HG03439 (cell line): ENCODE results near the gene DCLRE1C.
A peak's percentile ranks its signal among the peaks of the same experiment; 100 is the strongest.
"Not testable (repeated sequence)": the region's sequence is repeated elsewhere in the genome, so short reads cannot be mapped to it uniquely, and the experiment has no call there.

Experiments
- ATAC-seq: cut with Tn5 transposase; IDR thresholded peaks from one replicate; pipeline ENCODE4 v1.9.1; 2021; ENCODE audit warnings: mild to moderate bottlenecking, moderate library complexity; ENCODE audit not compliant: unreplicated experiment

The DCLRE1C gene

GRCh38 chr10:14954001-14954770 lies at the start of gene DCLRE1C:
Gene DCLRE1C (minus strand): TSS chr10:14954096. CDS start chr10:14954010, 86 bp downstream.
- ATAC-seq, result peak; percentile 75

GRCh38 chr10:14995964-14996565 lies 42.2 kb upstream of the DCLRE1C start:
- no peak for ATAC-seq

- ATAC-seq, result not testable (repeated sequence)
Measured at GRCh38 chr10:14993500-14994455, 39.9 kb upstream of the DCLRE1C start.

GRCh38 chr10:14992336-14992735 lies 38.4 kb upstream of the DCLRE1C start:
- not testable (repeated sequence) for ATAC-seq

GRCh38 chr10:14991035-14991749 lies 37.3 kb upstream of the DCLRE1C start:
- not testable (repeated sequence) for ATAC-seq

- not testable (repeated sequence) for ATAC-seq
Measured at GRCh38 chr10:14989552-14989951, 35.7 kb upstream of the DCLRE1C start.

DNA sequence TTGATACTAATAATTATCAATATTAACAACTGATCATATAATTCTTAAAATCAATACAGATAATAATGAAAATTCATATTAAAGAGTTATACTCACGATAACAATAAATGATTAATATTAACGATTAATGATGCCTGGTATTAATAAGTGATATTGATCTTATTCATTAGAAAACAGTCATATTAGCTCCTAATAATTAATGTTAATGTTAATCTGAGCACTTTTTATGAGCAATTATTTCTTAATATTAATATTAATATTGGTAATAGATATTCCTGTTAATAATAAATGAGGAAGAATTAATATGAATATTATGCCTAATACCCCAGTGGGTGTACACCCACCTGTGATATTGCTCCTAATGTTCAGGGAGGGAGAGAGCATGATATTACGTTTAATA lies 28.8 kb upstream of the DCLRE1C start:
- ATAC-seq, result no peak

GRCh38 chr10:14975672-14976273 lies 21.9 kb upstream of the DCLRE1C start:
- no peak for ATAC-seq

DNA sequence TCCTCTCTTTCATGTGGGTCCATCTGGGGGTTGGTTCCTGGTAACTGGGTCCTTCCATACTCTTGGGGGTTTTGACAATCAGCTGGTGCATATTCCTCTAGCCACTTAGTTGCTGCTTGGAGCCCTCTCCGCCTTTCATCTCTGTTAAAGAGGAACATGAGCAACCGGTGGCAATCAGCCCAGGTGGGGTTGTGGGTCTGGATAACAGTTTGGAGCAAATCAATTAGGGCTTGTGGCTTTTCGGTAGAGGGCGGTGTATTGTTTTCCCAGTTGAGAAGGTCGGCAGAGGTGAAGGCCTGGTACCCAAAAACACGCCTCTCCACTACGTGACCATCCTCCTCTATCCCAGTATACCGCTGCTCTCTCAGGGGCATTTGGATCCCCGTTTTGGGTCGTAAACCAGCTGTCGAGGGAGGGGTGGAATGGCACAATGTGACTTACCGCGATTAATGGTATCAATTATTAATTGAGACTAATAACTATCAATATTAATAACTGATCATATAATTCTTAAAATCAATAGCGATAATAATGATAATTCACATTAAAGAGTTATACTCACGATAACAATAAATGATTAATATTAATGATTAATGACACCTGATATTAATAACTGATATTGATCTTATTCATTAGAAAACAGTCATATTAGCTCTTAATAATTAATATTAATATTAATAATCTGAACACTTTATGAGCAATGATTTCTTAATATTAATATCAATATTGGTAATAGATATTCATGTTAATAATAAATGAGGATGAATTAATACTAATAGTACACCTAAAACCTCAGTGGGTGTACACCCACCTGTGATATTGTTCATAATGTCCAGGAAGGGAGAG lies 20.5 kb upstream of the DCLRE1C start:
- not testable (repeated sequence) for ATAC-seq

DNA sequence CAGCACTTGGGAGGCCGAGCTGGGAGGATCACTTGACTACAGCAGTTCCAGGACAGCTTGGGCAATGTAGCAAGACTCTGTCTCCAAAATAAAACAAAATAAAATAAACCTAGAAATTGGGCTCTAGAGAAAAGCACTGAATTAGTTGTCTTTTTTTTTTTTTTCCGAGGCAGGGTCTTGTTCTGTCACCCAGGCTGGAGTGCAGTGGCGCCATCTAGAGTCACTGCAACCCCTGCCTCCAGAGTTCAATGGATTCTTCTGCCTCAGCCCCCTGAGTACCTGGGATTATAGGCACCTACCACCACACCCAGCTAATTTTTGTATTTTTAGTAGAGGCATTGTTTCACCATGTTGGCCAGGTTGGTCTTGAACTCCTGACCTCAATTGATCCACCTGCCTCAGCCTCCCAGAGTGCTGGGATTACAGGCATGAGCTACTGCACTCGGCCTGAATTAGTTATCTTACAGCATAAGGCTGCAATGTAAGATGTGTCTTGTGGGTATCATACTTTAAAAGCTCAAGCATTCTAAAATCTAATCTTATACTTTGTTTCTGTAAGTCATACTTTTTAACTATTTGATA lies 18.1 kb upstream of the DCLRE1C start:
- no peak for ATAC-seq

DNA sequence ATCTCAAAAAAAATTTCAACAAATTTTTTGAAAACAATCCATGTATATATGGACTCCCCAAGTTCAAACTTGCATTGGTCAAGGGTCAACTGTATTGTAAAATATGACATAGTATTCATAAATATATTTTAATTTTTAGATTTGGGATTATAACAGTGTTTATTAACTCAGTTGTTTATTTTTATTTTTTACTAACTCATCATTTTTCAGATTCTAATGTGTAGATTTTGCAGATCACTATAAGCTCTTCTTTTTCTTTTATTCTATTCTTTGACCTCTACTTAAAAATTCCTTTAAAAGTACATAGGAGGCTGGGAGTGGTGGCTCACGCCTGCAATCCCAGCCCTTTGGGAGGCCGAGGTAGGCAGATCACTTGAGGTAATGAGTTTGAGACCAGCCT lies 14.0 kb upstream of the DCLRE1C start:
- ATAC-seq, result no peak

DNA sequence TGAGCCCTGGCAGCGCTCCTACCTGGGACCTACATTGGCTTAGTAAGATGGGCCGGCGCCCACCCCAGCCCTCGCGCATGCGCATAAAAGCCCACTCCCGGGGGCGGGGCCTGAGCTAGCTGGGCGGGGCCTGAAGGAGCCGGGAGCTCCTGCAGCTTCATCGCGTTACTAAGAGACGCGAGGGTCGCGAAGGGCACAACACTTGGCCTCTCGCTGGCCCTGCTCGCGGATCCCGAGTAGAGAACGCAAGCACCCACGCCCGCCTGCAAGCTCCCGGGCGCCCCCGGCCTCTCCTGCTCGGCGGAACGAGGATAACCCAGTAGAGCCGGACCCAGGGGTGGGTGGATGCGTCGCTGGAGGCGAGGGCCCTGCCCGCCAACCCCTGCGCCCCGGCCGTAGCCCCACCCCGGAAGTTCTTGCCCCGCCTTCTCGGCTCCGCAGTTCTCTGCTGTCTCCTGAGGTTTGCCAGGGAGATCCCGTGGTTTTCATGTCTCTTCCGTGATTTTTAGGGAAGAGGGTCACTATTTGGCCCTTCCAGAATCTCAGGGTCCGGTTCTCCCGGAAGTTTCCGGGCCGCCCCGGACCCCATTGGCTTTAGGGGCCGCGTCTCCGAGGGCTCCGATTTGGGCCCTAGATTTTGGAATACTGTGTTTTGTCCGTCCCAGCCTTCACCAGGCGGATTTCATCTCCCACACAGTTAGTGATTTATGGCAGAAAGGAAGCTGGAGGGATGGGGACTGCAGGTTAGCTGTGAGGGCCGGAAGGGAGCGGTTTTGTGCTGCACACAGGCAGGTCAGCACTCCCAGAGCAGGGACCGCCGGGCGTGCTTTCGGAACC lies 5.5 kb upstream of the DCLRE1C start, which contains the start of gene MEIG1:
TSS of gene MEIG1 (plus strand) at position 168 of the 837 bp plus-strand sequence. CDS start 7,081 bp downstream, outside the sequence.
- peak; percentile 85 for ATAC-seq

DNA sequence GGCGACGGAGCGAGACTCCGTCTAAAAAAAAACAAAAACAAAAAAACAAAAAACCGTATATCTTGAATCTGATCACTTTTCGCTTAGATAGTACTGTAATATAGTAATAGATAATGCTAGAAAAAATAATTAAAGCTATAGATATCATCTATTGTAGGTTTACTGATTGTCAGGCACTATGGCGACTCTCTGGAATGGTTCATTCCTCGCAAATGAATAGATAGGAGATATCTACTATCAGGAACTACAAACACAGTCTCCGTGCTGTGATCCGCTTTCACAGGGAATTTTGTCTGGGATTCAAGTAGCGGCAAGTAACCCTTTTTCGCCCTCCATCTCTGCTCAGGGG lies 5.0 kb upstream of the DCLRE1C start:
- no peak for ATAC-seq

- no peak for ATAC-seq
Measured at GRCh38 chr10:14954934-14955333, 1.0 kb upstream of the DCLRE1C start.

GRCh38 chr10:14953424-14954000 lies 384 bp downstream of the DCLRE1C start:
- peak; percentile 43 for ATAC-seq

GRCh38 chr10:14952851-14953423 lies 959 bp downstream of the DCLRE1C start:
- ATAC-seq, result no peak

GRCh38 chr10:14949291-14949690 lies 4.6 kb downstream of the DCLRE1C start:
- ATAC-seq, result no peak
